ENCODE results near the gene TMCO2. TPM values are rescaled to one million over a fixed set of nuclear protein-coding genes. Genes with fewer than 3 reads are reported as not detected.

Gene TMCO2
- polyA plus RNA-seq, 4 donors, result not detected

GRCh38 chr1:40251456-40251855 lies 3.7 kb downstream of the TMCO2 start:
- H3K27me3 ChIP-seq (ENCODE audit: control insufficient read depth in 3 of 3, insufficient read depth in 3 of 3, low read length in 3 of 3), result no peaks in the 10 kb centered on the region
- peaks cover 0 to 6% (median 0%) of the 10 kb centered on the region in 3 donors for H3K4me1 ChIP-seq (ENCODE audit: control insufficient read depth in 3 of 3, insufficient read depth in 2 of 3, low read depth in 1 of 3, low read length in 2 of 3)
- DNase-seq (no peak), FAIRE-seq (no peak)
- H3K9me3 ChIP-seq (ENCODE audit: control insufficient read depth in 2 of 2, insufficient read depth in 1 of 2, low read depth in 1 of 2, low read length in 1 of 2), result no peaks in the 10 kb centered on the region
- no peaks in the 10 kb centered on the region for H3K36me3 ChIP-seq (ENCODE audit: control insufficient read depth in 3 of 3, insufficient read depth in 2 of 3, low read depth in 1 of 3, low read length in 3 of 3)
- WGBS, 3 donors, result 73 to 86% (median 74%) methylated on average over 4 of the region's 4 CpGs
- H3K4me3 ChIP-seq (ENCODE audit: low read depth in 1 of 3, low read length in 3 of 3), result no peak overlapping the region
- H3K27ac ChIP-seq (ENCODE audit: low read depth in 1 of 3, low read length in 2 of 3), result no peak overlapping the region

GRCh38 chr1:40252601-40253000 lies 4.9 kb downstream of the TMCO2 start:
- H3K9me3 ChIP-seq (ENCODE audit: control insufficient read depth in 2 of 2, insufficient read depth in 1 of 2, low read depth in 1 of 2, low read length in 1 of 2), result no peaks in the 10 kb centered on the region
- H3K4me1 ChIP-seq (ENCODE audit: control insufficient read depth in 3 of 3, insufficient read depth in 2 of 3, low read depth in 1 of 3, low read length in 2 of 3), result peaks cover 0 to 5% (median 0%) of the 10 kb centered on the region in 3 donors
- no peak overlapping the region for H3K4me3 ChIP-seq (ENCODE audit: low read depth in 1 of 3, low read length in 3 of 3)
- no peak for DNase-seq
- no peak overlapping the region for H3K27ac ChIP-seq (ENCODE audit: low read depth in 1 of 3, low read length in 2 of 3)
- H3K36me3 ChIP-seq (ENCODE audit: control insufficient read depth in 3 of 3, insufficient read depth in 2 of 3, low read depth in 1 of 3, low read length in 3 of 3), result no peaks in the 10 kb centered on the region
- WGBS, 3 donors, result 68 to 100% (median 95%) methylated on average over 2 of the region's 2 CpGs
- H3K27me3 ChIP-seq (ENCODE audit: control insufficient read depth in 3 of 3, insufficient read depth in 3 of 3, low read length in 3 of 3), result no peaks in the 10 kb centered on the region
- no peak for FAIRE-seq

GRCh38 chr1:40255231-40255630 lies 7.5 kb downstream of the TMCO2 start:
- Histone ChIP-seq H3K9me3 (ENCODE audit: control insufficient read depth in 2 of 2, insufficient read depth in 1 of 2, low read depth in 1 of 2, low read length in 1 of 2) (no peaks in the 10 kb centered on the region), H3K27ac (ENCODE audit: low read depth in 1 of 3, low read length in 2 of 3) (no peak overlapping the region), H3K36me3 (ENCODE audit: control insufficient read depth in 3 of 3, insufficient read depth in 2 of 3, low read depth in 1 of 3, low read length in 3 of 3) (peaks cover 0 to 9% (median 0%) of the 10 kb centered on the region in 3 donors), H3K27me3 (ENCODE audit: control insufficient read depth in 3 of 3, insufficient read depth in 3 of 3, low read length in 3 of 3) (no peaks in the 10 kb centered on the region), H3K4me3 (ENCODE audit: low read depth in 1 of 3, low read length in 3 of 3) (no peak overlapping the region), H3K4me1 (ENCODE audit: control insufficient read depth in 3 of 3, insufficient read depth in 2 of 3, low read depth in 1 of 3, low read length in 2 of 3) (peaks cover 0 to 6% (median 2%) of the 10 kb centered on the region in 3 donors)
- FAIRE-seq, result no peak
- no peak for DNase-seq

GRCh38 chr1:40256401-40257084 lies 8.8 kb downstream of the TMCO2 start:
- peak overlapping the region in 2 of 3 donors; percentile 32 to 95 for H3K27ac ChIP-seq (ENCODE audit: low read depth in 1 of 3, low read length in 2 of 3)
- 27 to 50% (median 35%) methylated on average over 6 of the region's 6 CpGs for WGBS, 3 donors
- no peaks in the 10 kb centered on the region for H3K27me3 ChIP-seq (ENCODE audit: control insufficient read depth in 3 of 3, insufficient read depth in 3 of 3, low read length in 3 of 3)

DNA sequence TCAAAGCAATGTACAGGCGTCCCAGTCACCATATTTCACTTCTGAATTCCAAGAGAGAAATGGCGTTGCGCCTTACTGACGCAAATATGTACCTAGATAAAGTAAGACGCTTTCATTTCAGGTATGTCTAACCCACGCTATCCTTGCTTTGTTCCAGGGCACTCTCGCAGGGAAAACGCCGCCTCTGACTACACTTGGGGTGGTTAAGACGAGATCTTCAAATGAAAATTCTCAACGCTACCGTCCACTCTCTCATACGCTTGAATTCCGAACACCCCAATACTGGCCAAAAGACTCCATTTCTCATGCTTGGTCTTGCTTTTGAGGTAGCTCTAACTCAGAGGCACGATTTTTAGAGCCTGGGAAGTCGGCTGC lies 9.6 kb downstream of the TMCO2 start:
- DNase-seq (no peak), FAIRE-seq (no peak)
- WGBS, 3 donors, result 0% methylated on average over 16 of the region's 16 CpGs

More at GRCh38 chr1:40256401-40257084, 8.8 kb downstream of the TMCO2 start:
- DNase-seq, result peak in 1 of 2 donors; percentile 27
- H3K36me3 ChIP-seq (ENCODE audit: control insufficient read depth in 3 of 3, insufficient read depth in 2 of 3, low read depth in 1 of 3, low read length in 3 of 3), result peaks cover 0 to 14% (median 7%) of the 10 kb centered on the region in 3 donors
- peaks cover 0 to 6% (median 2%) of the 10 kb centered on the region in 3 donors for H3K4me1 ChIP-seq (ENCODE audit: control insufficient read depth in 3 of 3, insufficient read depth in 2 of 3, low read depth in 1 of 3, low read length in 2 of 3)
- H3K9me3 ChIP-seq (ENCODE audit: control insufficient read depth in 2 of 2, insufficient read depth in 1 of 2, low read depth in 1 of 2, low read length in 1 of 2), result no peaks in the 10 kb centered on the region
- FAIRE-seq, result no peak
- H3K4me3 ChIP-seq (ENCODE audit: low read depth in 1 of 3, low read length in 3 of 3), result peak overlapping the region in 1 of 3 donors; percentile 80

DNA sequence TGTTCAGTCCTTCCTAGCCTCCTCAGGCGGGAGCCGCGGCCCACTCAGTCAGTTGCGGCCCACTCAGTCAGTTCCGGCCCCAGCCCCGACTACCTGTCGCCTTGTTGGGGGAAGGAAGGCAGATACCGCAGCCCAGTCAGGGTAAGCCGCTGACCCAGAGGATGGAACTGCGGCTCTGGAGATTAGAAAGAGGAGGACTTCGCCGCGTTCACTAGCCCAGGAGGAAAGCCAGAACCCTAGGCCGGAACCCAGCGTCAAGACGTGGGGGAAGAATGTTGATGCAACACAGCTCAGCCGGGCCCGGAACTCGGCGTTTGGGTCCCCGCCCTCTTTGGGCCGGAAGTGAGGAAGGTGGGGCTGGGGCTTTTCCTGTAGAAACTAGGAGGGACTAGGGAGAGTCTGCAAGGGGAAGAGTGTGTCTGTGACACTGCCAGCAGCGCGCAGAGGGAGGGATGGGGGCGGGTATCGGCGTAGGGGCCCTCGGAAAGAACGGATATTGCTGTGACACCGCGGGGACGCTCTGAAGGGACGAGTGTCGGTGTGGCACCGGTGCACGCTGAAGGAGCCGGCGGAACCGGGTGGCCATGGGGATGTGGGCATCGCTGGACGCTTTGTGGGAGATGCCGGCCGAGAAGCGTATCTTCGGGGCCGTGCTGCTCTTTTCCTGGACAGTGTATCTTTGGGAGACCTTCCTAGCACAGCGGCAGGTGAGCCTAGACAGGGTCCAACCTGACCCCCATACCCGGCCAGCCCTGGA lies 10.1 kb downstream of the TMCO2 start, which contains the start of gene ZMPSTE24:
TSS of gene ZMPSTE24 (plus strand) at position 549 of the 757 bp plus-strand sequence. CDS start at position 585, 36 bp downstream.
- Histone ChIP-seq H3K4me1 (ENCODE audit: control insufficient read depth in 3 of 3, insufficient read depth in 2 of 3, low read depth in 1 of 3, low read length in 2 of 3) (peaks cover 0 to 6% (median 2%) of the 10 kb centered on the region in 3 donors), H3K4me3 (ENCODE audit: low read depth in 1 of 3, low read length in 3 of 3) (peak within 1 kb of the TSS; percentile 78 to 94 (median 80)), H3K9me3 (ENCODE audit: control insufficient read depth in 2 of 2, insufficient read depth in 1 of 2, low read depth in 1 of 2, low read length in 1 of 2) (no peaks in the 10 kb centered on the region), H3K27me3 (ENCODE audit: control insufficient read depth in 3 of 3, insufficient read depth in 3 of 3, low read length in 3 of 3) (no peaks in the 10 kb centered on the region), H3K27ac (ENCODE audit: low read depth in 1 of 3, low read length in 2 of 3) (peak within 1 kb of the TSS; percentile 95 to 100 (median 98)), H3K36me3 (ENCODE audit: control insufficient read depth in 3 of 3, insufficient read depth in 2 of 3, low read depth in 1 of 3, low read length in 3 of 3) (peaks cover 0 to 17% (median 9%) of the 10 kb centered on the region in 3 donors)
- 0% methylated on average over 48 of the region's 48 CpGs for WGBS, 3 donors
- FAIRE-seq (no peak), DNase-seq (peak; percentile 97 to 98)

More for the DNA sequence above, 9.6 kb downstream of the TMCO2 start:
- Histone ChIP-seq H3K27me3 (ENCODE audit: control insufficient read depth in 3 of 3, insufficient read depth in 3 of 3, low read length in 3 of 3) (no peaks in the 10 kb centered on the region), H3K4me1 (ENCODE audit: control insufficient read depth in 3 of 3, insufficient read depth in 2 of 3, low read depth in 1 of 3, low read length in 2 of 3) (peaks cover 0 to 6% (median 2%) of the 10 kb centered on the region in 3 donors), H3K9me3 (ENCODE audit: control insufficient read depth in 2 of 2, insufficient read depth in 1 of 2, low read depth in 1 of 2, low read length in 1 of 2) (no peaks in the 10 kb centered on the region), H3K27ac (ENCODE audit: low read depth in 1 of 3, low read length in 2 of 3) (peak overlapping the region; percentile 95 to 100 (median 98)), H3K4me3 (ENCODE audit: low read depth in 1 of 3, low read length in 3 of 3) (peak overlapping the region; percentile 78 to 88 (median 80)), H3K36me3 (ENCODE audit: control insufficient read depth in 3 of 3, insufficient read depth in 2 of 3, low read depth in 1 of 3, low read length in 3 of 3) (peaks cover 0 to 17% (median 7%) of the 10 kb centered on the region in 3 donors)

- Histone ChIP-seq H3K27ac (ENCODE audit: low read depth in 1 of 3, low read length in 2 of 3) (peak overlapping the region; percentile 52 to 100 (median 67)), H3K27me3 (ENCODE audit: control insufficient read depth in 3 of 3, insufficient read depth in 3 of 3, low read length in 3 of 3) (no peaks in the 10 kb centered on the region), H3K4me1 (ENCODE audit: control insufficient read depth in 3 of 3, insufficient read depth in 2 of 3, low read depth in 1 of 3, low read length in 2 of 3) (peaks cover 0 to 6% (median 2%) of the 10 kb centered on the region in 3 donors), H3K9me3 (ENCODE audit: control insufficient read depth in 2 of 2, insufficient read depth in 1 of 2, low read depth in 1 of 2, low read length in 1 of 2) (no peaks in the 10 kb centered on the region), H3K4me3 (ENCODE audit: low read depth in 1 of 3, low read length in 3 of 3) (peak overlapping the region; percentile 78 to 94 (median 80)), H3K36me3 (ENCODE audit: control insufficient read depth in 3 of 3, insufficient read depth in 2 of 3, low read depth in 1 of 3, low read length in 3 of 3) (peaks cover 2 to 17% (median 9%) of the 10 kb centered on the region in 3 donors)
- FAIRE-seq (no peak), DNase-seq (peak in 1 of 2 donors; percentile 9)
- WGBS, 3 donors, result 0 to 1% (median 0%) methylated on average over 10 of the region's 10 CpGs
Observed at GRCh38 chr1:40258445-40258769, 10.7 kb downstream of the TMCO2 start.

DNA sequence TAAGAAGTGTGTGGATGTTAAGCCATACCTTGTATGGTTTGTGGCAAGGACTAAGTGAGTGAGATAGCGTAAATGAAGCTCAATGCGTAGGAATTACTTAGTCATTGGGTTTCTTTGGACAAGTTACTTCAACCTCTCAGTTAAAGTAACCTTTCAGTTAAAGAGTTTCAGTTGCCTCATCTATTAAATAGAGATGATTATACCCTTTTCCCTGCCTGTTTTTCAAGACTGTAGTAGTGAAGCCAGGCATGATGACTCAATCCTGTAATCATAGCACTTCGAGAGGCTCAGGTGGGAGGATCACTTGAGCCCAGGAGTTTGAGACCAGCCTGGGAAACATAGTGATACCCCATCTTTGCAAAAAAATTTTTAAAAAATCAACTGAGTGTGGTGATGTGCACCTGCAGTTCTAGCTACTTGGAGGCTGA lies 16.6 kb downstream of the TMCO2 start:
- Histone ChIP-seq H3K27ac (ENCODE audit: low read depth in 1 of 3, low read length in 2 of 3) (no peak overlapping the region), H3K9me3 (ENCODE audit: control insufficient read depth in 2 of 2, insufficient read depth in 1 of 2, low read depth in 1 of 2, low read length in 1 of 2) (no peaks in the 10 kb centered on the region), H3K27me3 (ENCODE audit: control insufficient read depth in 3 of 3, insufficient read depth in 3 of 3, low read length in 3 of 3) (no peaks in the 10 kb centered on the region), H3K4me1 (ENCODE audit: control insufficient read depth in 3 of 3, insufficient read depth in 2 of 3, low read depth in 1 of 3, low read length in 2 of 3) (peaks cover 0 to 2% (median 0%) of the 10 kb centered on the region in 3 donors), H3K4me3 (ENCODE audit: low read depth in 1 of 3, low read length in 3 of 3) (no peak overlapping the region), H3K36me3 (ENCODE audit: control insufficient read depth in 3 of 3, insufficient read depth in 2 of 3, low read depth in 1 of 3, low read length in 3 of 3) (peaks cover 4 to 42% (median 26%) of the 10 kb centered on the region in 3 donors)
- WGBS, 3 donors, result 82 to 94% (median 83%) methylated on average over 3 of the region's 3 CpGs
- no peak for FAIRE-seq
- DNase-seq, result no peak

All from small intestine (tissue), 7 donors.